SK-N-SH treated with all-trans-retinoic acid at 6 μM for 48 hours (cell line): ENCODE data around the gene IGLL1.

ENCODE experiments used
- GLIS3 ChIP-seq: fragments of 250-450 bp; sonication (Bioruptor Pico); IDR thresholded peaks from 2 replicates; pipeline ENCODE4 v1.5.0; 2020; ENCODE audit warnings: mild to moderate bottlenecking, moderate library complexity
- ISL1 ChIP-seq: fragments of 250-450 bp; sonication (Bioruptor Pico); IDR thresholded peaks from 2 replicates; pipeline ENCODE4 v2.1.2; 2022; ENCODE audit warnings: mild to moderate bottlenecking, moderate library complexity
- OSR1 ChIP-seq: fragments of 250-450 bp; sonication (Bioruptor Pico); IDR thresholded peaks from 2 replicates; pipeline ENCODE4 v1.8.0; 2022; ENCODE audit warnings: moderate library complexity, mild to moderate bottlenecking, inconsistent platforms
- SNAI2 ChIP-seq: fragments of 250-450 bp; sonication (Bioruptor Pico); IDR thresholded peaks from 2 replicates; pipeline ENCODE4 v1.5.0; 2020; ENCODE audit warnings: mild to moderate bottlenecking, moderate library complexity
- ZFP30 ChIP-seq: fragments of 450-650 bp; formaldehyde crosslinking; IDR thresholded peaks from 2 replicates; pipeline ENCODE4 v1.5.0; 2022; ENCODE audit warnings: mild to moderate bottlenecking, moderate library complexity
- ZNF70 ChIP-seq: fragments of 450-650 bp; formaldehyde crosslinking; IDR thresholded peaks from 2 replicates; pipeline ENCODE4 v1.5.0; 2020; ENCODE audit warnings: mild to moderate bottlenecking, moderate library complexity
- ZNF8 ChIP-seq: fragments of 450-650 bp; formaldehyde crosslinking; IDR thresholded peaks from 2 replicates; pipeline ENCODE4 v1.5.0; 2020; ENCODE audit warnings: mild to moderate bottlenecking, moderate library complexity
- TF ChIP-seq, protein P1 (sequence below): fragments of 250-450 bp; sonication (Bioruptor Pico); IDR thresholded peaks from 2 replicates; pipeline ENCODE4 v1.5.0; 2020; ENCODE audit warnings: mild to moderate bottlenecking, moderate library complexity
- TF ChIP-seq, protein P2 (sequence below): fragments of 250-450 bp; sonication (Bioruptor Pico); IDR thresholded peaks from 2 replicates; pipeline ENCODE4 v1.5.1; 2021; ENCODE audit warnings: mild to moderate bottlenecking, moderate library complexity
- TF ChIP-seq, protein P3 (sequence below): fragments of 250-450 bp; sonication (Bioruptor Pico); IDR thresholded peaks from 2 replicates; pipeline ENCODE4 v1.5.1; 2020; ENCODE audit warnings: low read depth, mild to moderate bottlenecking, moderate library complexity

DNA sequence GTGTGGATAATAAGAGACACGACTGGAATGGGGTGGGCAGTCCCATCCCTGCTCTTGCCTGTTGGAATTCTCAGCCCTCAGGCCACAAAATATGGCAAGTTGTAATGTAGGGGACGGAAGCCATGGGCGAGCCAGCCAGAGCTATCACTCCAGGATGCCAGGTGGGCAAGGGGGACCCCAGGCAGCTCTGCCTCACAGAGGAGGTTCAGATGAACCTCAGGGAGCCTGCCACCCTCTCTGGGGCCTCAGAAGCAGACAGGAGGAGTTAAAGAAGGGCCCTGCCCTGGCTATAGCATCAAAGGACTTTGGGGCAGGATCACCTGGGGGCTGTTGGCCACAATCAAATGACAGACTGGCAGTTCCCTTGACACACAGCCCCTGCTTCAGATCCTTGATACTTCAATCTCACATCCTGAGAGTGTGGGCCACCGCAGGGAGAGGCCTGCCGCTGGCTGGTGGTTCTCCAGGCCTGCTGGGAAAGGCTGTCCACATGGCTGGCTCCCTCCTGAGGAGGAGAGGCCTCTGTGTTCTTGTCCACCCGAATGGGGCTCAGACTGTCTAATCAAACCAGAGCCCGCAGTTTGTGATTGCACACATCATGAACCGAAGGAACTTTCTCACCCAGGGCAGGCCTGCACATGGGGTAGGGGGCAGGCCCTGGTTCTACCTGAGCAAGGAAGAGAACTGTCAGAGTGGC lies 31.4 kb downstream of the IGLL1 start:
- TF ChIP-seq, protein P1, sequence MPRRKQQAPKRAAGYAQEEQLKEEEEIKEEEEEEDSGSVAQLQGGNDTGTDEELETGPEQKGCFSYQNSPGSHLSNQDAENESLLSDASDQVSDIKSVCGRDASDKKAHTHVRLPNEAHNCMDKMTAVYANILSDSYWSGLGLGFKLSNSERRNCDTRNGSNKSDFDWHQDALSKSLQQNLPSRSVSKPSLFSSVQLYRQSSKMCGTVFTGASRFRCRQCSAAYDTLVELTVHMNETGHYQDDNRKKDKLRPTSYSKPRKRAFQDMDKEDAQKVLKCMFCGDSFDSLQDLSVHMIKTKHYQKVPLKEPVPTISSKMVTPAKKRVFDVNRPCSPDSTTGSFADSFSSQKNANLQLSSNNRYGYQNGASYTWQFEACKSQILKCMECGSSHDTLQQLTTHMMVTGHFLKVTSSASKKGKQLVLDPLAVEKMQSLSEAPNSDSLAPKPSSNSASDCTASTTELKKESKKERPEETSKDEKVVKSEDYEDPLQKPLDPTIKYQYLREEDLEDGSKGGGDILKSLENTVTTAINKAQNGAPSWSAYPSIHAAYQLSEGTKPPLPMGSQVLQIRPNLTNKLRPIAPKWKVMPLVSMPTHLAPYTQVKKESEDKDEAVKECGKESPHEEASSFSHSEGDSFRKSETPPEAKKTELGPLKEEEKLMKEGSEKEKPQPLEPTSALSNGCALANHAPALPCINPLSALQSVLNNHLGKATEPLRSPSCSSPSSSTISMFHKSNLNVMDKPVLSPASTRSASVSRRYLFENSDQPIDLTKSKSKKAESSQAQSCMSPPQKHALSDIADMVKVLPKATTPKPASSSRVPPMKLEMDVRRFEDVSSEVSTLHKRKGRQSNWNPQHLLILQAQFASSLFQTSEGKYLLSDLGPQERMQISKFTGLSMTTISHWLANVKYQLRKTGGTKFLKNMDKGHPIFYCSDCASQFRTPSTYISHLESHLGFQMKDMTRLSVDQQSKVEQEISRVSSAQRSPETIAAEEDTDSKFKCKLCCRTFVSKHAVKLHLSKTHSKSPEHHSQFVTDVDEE (CRISPR knock-in tag): no peak
- TF ChIP-seq ZFP30: no peak
- TF ChIP-seq, protein P2, sequence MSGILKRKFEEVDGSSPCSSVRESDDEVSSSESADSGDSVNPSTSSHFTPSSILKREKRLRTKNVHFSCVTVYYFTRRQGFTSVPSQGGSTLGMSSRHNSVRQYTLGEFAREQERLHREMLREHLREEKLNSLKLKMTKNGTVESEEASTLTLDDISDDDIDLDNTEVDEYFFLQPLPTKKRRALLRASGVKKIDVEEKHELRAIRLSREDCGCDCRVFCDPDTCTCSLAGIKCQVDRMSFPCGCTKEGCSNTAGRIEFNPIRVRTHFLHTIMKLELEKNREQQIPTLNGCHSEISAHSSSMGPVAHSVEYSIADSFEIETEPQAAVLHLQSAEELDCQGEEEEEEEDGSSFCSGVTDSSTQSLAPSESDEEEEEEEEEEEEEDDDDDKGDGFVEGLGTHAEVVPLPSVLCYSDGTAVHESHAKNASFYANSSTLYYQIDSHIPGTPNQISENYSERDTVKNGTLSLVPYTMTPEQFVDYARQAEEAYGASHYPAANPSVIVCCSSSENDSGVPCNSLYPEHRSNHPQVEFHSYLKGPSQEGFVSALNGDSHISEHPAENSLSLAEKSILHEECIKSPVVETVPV (CRISPR knock-in tag): no peak
- TF ChIP-seq ISL1 (CRISPR knock-in tag): no peak
- TF ChIP-seq GLIS3 (CRISPR knock-in tag): no peak
- TF ChIP-seq, protein P3, sequence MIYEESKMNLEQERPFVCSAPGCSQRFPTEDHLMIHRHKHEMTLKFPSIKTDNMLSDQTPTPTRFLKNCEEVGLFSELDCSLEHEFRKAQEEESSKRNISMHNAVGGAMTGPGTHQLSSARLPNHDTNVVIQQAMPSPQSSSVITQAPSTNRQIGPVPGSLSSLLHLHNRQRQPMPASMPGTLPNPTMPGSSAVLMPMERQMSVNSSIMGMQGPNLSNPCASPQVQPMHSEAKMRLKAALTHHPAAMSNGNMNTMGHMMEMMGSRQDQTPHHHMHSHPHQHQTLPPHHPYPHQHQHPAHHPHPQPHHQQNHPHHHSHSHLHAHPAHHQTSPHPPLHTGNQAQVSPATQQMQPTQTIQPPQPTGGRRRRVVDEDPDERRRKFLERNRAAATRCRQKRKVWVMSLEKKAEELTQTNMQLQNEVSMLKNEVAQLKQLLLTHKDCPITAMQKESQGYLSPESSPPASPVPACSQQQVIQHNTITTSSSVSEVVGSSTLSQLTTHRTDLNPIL (CRISPR knock-in tag): no peak
- TF ChIP-seq ZNF70 (CRISPR knock-in tag): no peak
- no peak for TF ChIP-seq ZNF8 (CRISPR knock-in tag)
- no peak for TF ChIP-seq OSR1 (CRISPR knock-in tag)
- TF ChIP-seq SNAI2: no peak
